Spleen (tissue), 11 donors: ENCODE results near the gene FNDC1. TPM values are rescaled to one million over a fixed set of nuclear protein-coding genes. Genes with fewer than 3 reads are reported as not detected.

ENCODE experiments used
- DNase-seq: peaks from one replicate; pipeline ENCODE4 v3.0.0-alpha.2; 2020
- H3K27ac ChIP-seq, 8 donors: fragments of 200-600 bp; sonication (generic) in 7 of 8; 1 replicate in 4 of 8; 2 replicates in 4 of 8; pipeline versions ENCODE4 v1.5.0 to v1.8.0; 2016 to 2021; ENCODE audit warnings: inconsistent platforms in 4 of 8, mild to moderate bottlenecking in 4 of 8, moderate library complexity in 1 of 8
- H3K27me3 ChIP-seq, 7 donors: fragments of 200-600 bp; sonication (generic) in 6 of 7; replicated peaks in 1 of 7; 1 replicate in 4 of 7; 2 replicates in 3 of 7; pipeline versions ENCODE4 v1.5.0 to v1.8.0; 2016 to 2021; ENCODE audit warnings: inconsistent platforms in 3 of 7, mild to moderate bottlenecking in 1 of 7
- H3K36me3 ChIP-seq, 6 donors: fragments of 200-600 bp; sonication (generic) in 5 of 6; 1 replicate in 4 of 6; 2 replicates in 2 of 6; pipeline versions ENCODE4 v1.5.0 to v1.8.0; 2016 to 2021; ENCODE audit warnings: inconsistent platforms in 2 of 6
- H3K4me1 ChIP-seq, 6 donors: fragments of 200-600 bp; sonication (generic) in 5 of 6; 1 replicate in 3 of 6; 2 replicates in 3 of 6; pipeline versions ENCODE4 v1.5.0 to v1.8.0; 2016 to 2021; ENCODE audit warnings: inconsistent platforms in 3 of 6
- H3K4me3 ChIP-seq, 8 donors: fragments of 200-600 bp; sonication (generic) in 7 of 8; 1 replicate in 4 of 8; 2 replicates in 4 of 8; pipeline versions ENCODE4 v1.5.0 to v1.8.0; 2016 to 2021; ENCODE audit warnings: inconsistent platforms in 4 of 8, mild to moderate bottlenecking in 4 of 8, moderate library complexity in 2 of 8
- H3K9me3 ChIP-seq, 8 donors: fragments of 200-600 bp; sonication (generic) in 7 of 8; 1 replicate in 4 of 8; 2 replicates in 4 of 8; pipeline versions ENCODE4 v1.5.0 to v1.8.0; 2016 to 2021; ENCODE audit warnings: inconsistent platforms in 4 of 8
- POLR2A ChIP-seq, 3 donors: fragments of 450-650 bp; IDR thresholded peaks; one replicate each; pipeline ENCODE4 v1.5.1; 2017; ENCODE audit warnings: antibody characterized with exemption in 3 of 3, mild to moderate bottlenecking in 1 of 3
- POLR2AphosphoS5 ChIP-seq, 3 donors: sonication (generic); formaldehyde crosslinking; IDR thresholded peaks; one replicate each; pipeline ENCODE4 v1.5.1; 2017; ENCODE audit warnings: antibody characterized with exemption in 3 of 3
- WGBS, 5 donors: extraction: QIAGEN DNeasy Blood & Tissue Kit in 3 of 5; methylation state at CpG; one replicate each; pipeline versions ENCODE4 v1.1.5 to v1.1.7; 2013 to 2018; 5-methylcytosine and 5-hydroxymethylcytosine counted together
- intact Hi-C: fragments of 100-400 bp; cut with DNase I; formaldehyde crosslinking; loops from one replicate; pipeline ENCODE4 v1.15.0; 2023; ENCODE audit warnings: low total_unique reads
- polyA plus RNA-seq, 3 donors: library from polyadenylated mRNA; stranded (reverse); fragments of 200-250 nt; gene quantifications; one replicate each; pipeline ENCODE4 v1.2.1, GENCODE V29; 2013
- total RNA-seq, 7 donors: library from RNA; depleted of rRNA in 3 of 7; stranded (reverse); fragments of >200 nt in 3 of 7; fragmentation: NEBNext Ultra II Directional in 4 of 7; extraction: Animal tissue kit (Norgen Biotek cat#: 25700) in 4 of 7; gene quantifications; one replicate each; pipeline versions ENCODE4 v1.1.0 to v1.2.1, GENCODE V29; 2016 to 2021
- TF ChIP-seq, protein P1 (sequence below), 11 experiments: fragments of 200-600 bp in 7 of 11; fragments of 450-650 bp in 4 of 11; sonication (generic) in 4 of 11; IDR thresholded peaks in 8 of 11; conservative IDR thresholded peaks in 3 of 11; 1 replicate in 7 of 11; 2 replicates in 4 of 11; pipeline versions ENCODE4 v1.4.0 to v1.8.0; 2016 to 2021; ENCODE audit warnings: antibody characterized with exemption in 11 of 11, inconsistent platforms in 4 of 11, mild to moderate bottlenecking in 1 of 11
- donor health status: healthy with polysubstance abuse.
- donor health status: DM: no; HTN: no; CAD: no; lungs with moderate emphysema.
- donor health status: DM: no; HTN: no; CAD: no.
- donor health status: Bipolar disorder and iron deficiency.
- donor health status: healthy.
- donor health status: DM: no; HTN: no; CAD: no.
- donor health status: DM: yes; HTN: yes; CAD: no.

FNDC1 gene
- total and polyA plus RNA-seq, 10 donors = 0.03 to 1.2 (median 0.29) TPM

DNA sequence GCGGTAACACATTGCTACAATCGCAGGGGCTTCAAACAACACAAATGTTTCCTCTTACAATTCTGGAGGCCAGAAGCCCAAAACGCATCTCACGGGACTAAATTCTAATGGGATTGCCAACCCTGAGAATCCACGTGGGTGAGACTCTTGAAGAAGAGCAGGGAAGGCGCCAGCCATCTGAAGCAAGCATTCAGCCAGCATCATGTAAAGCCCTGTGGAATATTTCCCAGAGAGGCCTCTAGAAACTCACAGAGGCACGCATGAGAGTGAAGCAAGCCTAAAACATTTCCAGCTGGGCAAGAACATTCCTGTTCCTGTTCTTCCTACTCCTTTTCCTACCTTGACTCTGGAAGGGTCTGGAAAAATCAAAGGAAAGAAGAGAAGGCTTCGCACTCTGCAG is 19.6 kb upstream of the FNDC1 start:
- 83 to 92% (median 91%) methylated on average over 8 of the region's 8 CpGs for WGBS, 5 donors
- no peaks in the 10 kb centered on the region for H3K36me3 ChIP-seq
- no peak overlapping the region for H3K27ac ChIP-seq
- TF ChIP-seq POLR2A (IDR thresholded peaks at IDR 0.05) = no peak
- TF ChIP-seq, protein P1, sequence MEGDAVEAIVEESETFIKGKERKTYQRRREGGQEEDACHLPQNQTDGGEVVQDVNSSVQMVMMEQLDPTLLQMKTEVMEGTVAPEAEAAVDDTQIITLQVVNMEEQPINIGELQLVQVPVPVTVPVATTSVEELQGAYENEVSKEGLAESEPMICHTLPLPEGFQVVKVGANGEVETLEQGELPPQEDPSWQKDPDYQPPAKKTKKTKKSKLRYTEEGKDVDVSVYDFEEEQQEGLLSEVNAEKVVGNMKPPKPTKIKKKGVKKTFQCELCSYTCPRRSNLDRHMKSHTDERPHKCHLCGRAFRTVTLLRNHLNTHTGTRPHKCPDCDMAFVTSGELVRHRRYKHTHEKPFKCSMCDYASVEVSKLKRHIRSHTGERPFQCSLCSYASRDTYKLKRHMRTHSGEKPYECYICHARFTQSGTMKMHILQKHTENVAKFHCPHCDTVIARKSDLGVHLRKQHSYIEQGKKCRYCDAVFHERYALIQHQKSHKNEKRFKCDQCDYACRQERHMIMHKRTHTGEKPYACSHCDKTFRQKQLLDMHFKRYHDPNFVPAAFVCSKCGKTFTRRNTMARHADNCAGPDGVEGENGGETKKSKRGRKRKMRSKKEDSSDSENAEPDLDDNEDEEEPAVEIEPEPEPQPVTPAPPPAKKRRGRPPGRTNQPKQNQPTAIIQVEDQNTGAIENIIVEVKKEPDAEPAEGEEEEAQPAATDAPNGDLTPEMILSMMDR (IDR thresholded peaks at IDR 0.05 in 8 of 11, conservative IDR thresholded peaks at IDR 0.05 in 3 of 11) = no peak
- no peaks in the 10 kb centered on the region for H3K27me3 ChIP-seq
- peaks cover 0 to 6% (median 2%) of the 10 kb centered on the region in 6 donors for H3K4me1 ChIP-seq
- H3K4me3 ChIP-seq = no peak overlapping the region
- peaks cover 0 to under 1% (median 0%) of the 10 kb centered on the region in 8 donors for H3K9me3 ChIP-seq
- intact Hi-C loops = no loop called here
- DNase-seq = no peak

DNA sequence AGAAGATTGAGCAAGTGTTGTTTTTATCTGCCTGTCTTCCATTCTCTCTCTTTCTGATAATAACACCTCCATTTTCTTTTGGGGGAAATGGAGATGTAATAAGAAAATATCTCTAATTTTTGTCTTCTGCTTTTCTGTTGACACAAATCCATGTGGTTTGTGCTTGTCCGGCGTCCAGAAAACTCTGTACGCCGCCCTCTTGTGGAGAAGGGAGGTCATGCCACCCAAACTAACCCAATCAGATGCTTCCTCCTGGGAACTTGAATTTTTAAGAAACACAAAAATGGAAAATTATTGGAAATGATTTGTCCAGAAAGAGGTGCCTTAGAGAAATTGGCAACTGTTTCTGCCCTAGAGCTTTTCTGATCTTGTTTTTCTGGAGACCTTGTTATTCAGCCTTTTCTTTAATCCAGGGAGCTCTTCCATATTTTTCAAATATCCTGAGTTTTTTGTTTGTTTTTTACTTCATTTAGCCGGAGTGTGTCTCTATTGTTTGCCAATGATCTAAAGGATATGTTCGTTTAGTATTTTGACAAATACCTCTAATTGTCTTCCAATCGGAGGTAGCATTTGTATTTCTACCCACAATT is 17.8 kb upstream of the FNDC1 start:
- H3K4me3 ChIP-seq = no peak overlapping the region
- TF ChIP-seq POLR2AphosphoS5 (IDR thresholded peaks at IDR 0.05) (no peak), POLR2A (IDR thresholded peaks at IDR 0.05) (no peak)
- TF ChIP-seq, protein P1 (IDR thresholded peaks at IDR 0.05 in 8 of 11, conservative IDR thresholded peaks at IDR 0.05 in 3 of 11) = peak; percentile 20 to 91 (median 75)
- no peaks in the 10 kb centered on the region for H3K27me3 ChIP-seq
- peaks cover 0 to 17% (median 15%) of the 10 kb centered on the region in 8 donors for H3K9me3 ChIP-seq
- DNase-seq = no peak
- WGBS, 5 donors = 26 to 29% (median 27%) methylated on average over 7 of the region's 7 CpGs
- no peaks in the 10 kb centered on the region for H3K36me3 ChIP-seq
- intact Hi-C loops = no loop called here
- H3K27ac ChIP-seq = no peak overlapping the region
- H3K4me1 ChIP-seq = peaks cover 0 to 6% (median 2%) of the 10 kb centered on the region in 6 donors

DNA sequence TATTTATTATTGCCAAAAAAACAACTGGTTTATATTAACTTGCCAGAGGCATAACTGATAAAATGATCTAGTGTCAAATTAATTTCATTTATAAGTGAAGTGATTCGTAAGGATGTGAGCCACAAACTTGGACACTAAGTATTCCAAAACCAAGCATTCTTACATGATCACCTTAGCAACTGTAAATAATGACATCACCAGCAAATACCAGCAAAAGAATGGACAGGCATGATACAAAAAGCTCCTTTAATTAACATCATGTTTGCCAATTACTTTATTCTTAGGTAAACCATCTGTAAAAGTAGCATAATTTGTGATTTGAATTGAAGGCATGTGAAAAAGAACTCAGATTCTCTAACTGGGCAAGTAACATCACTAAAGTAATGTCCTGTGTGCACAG is 17.2 kb upstream of the FNDC1 start:
- peaks cover 0 to 6% (median 2%) of the 10 kb centered on the region in 6 donors for H3K4me1 ChIP-seq
- no peak overlapping the region for H3K27ac ChIP-seq
- no peaks in the 10 kb centered on the region for H3K36me3 ChIP-seq
- intact Hi-C loops = no loop called here
- no peaks in the 10 kb centered on the region for H3K27me3 ChIP-seq
- WGBS, 5 donors = 69 to 88% (median 81%) methylated on average over 1 of the region's 1 CpG
- TF ChIP-seq, protein P1 (IDR thresholded peaks at IDR 0.05 in 8 of 11, conservative IDR thresholded peaks at IDR 0.05 in 3 of 11) = no peak
- no peak for TF ChIP-seq POLR2A (IDR thresholded peaks at IDR 0.05)
- TF ChIP-seq POLR2AphosphoS5 (IDR thresholded peaks at IDR 0.05) = no peak
- no peak for DNase-seq
- H3K4me3 ChIP-seq = no peak overlapping the region
- peaks cover 0 to 24% (median 21%) of the 10 kb centered on the region in 8 donors for H3K9me3 ChIP-seq

DNA sequence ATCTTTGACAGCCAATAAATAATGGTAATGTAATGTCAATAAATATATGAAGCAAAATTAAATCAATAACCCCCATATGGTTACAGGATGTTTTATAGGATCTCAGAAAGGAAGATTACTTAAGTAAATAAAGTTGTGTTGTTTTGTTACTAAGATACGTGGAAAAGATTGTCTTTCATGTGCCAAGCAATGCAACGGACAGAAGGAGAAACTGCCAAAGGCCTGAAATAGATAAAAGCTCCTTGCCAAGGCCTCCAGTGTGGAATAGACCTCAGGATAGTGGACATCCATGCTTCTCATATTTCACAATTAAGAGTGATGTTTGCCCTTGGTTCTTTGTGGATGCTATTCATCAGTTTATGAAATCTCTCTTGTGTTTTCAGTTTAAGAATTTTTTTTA is 16.4 kb upstream of the FNDC1 start:
- Histone ChIP-seq H3K36me3 (no peaks in the 10 kb centered on the region), H3K4me1 (peaks cover 0 to 6% (median 2%) of the 10 kb centered on the region in 6 donors), H3K27me3 (no peaks in the 10 kb centered on the region), H3K9me3 (peaks cover 0 to 28% (median 22%) of the 10 kb centered on the region in 8 donors), H3K4me3 (no peak overlapping the region), H3K27ac (no peak overlapping the region)
- intact Hi-C loops = no loop called here
- TF ChIP-seq POLR2A (IDR thresholded peaks at IDR 0.05) (no peak), POLR2AphosphoS5 (IDR thresholded peaks at IDR 0.05) (no peak)
- TF ChIP-seq, protein P1 (IDR thresholded peaks at IDR 0.05 in 8 of 11, conservative IDR thresholded peaks at IDR 0.05 in 3 of 11) = no peak
- DNase-seq = no peak
- WGBS, 5 donors = 77 to 90% (median 80%) methylated on average over 2 of the region's 2 CpGs
